H1 (cell line): ENCODE data around the gene DENND4A. TPM values are rescaled to one million over a fixed set of nuclear protein-coding genes. Genes with fewer than 3 reads are reported as not detected.

ENCODE experiments used
- CTCF ChIA-PET: fragments of 300-600 bp; sonication (Branson Sonifier 250); formaldehyde crosslinking; loops from one replicate; lab custom pipeline; 2021; ENCODE audit not compliant: partially characterized antibody; lab: Charles Lee
- POLR2A ChIA-PET: fragments of 300-600 bp; sonication (Branson Sonifier 250); formaldehyde crosslinking; loops from one replicate; lab custom pipeline; 2021; ENCODE audit warnings: inconsistent platforms; ENCODE audit not compliant: partially characterized antibody; lab: Charles Lee
- DNase-seq, 2 experiments: peaks; one replicate each; pipeline versions ENCODE4 v3.0.0 to v3.0.0-alpha.2; 2010 to 2022; ENCODE audit warnings: low spot score in 2 of 2, low read depth in 1 of 2, mixed read lengths in 1 of 2
- FAIRE-seq: peaks from 2 replicates; lab custom pipeline; 2011; peaks lifted over from hg19 to GRCh38; lab: Jason Lieb, UNC
- H2AFZ ChIP-seq: 2 replicates; pipeline ENCODE4 v1.8.1; 2012; ENCODE audit warnings: low read length, inconsistent platforms
- H2AK5ac ChIP-seq: 2 replicates; pipeline ENCODE4 v1.6.1; 2013; ENCODE audit warnings: low read depth, low read length
- H2BK120ac ChIP-seq: replicated peaks from 2 replicates; pipeline ENCODE3; 2013; ENCODE audit warnings: low read depth, low read length, inconsistent platforms
- H2BK12ac ChIP-seq: 2 replicates; pipeline ENCODE4 v1.6.1; 2013; ENCODE audit warnings: low read depth, low read length
- H2BK15ac ChIP-seq: 2 replicates; pipeline ENCODE4 v1.6.1; 2013; ENCODE audit warnings: low read length
- H2BK20ac ChIP-seq: 2 replicates; pipeline ENCODE4 v1.6.1; 2013; ENCODE audit warnings: low read length
- H2BK5ac ChIP-seq: 2 replicates; pipeline ENCODE4 v1.6.1; 2013; ENCODE audit warnings: low read depth, low read length
- H3K14ac ChIP-seq: 2 replicates; pipeline ENCODE4 v1.6.1; 2013; ENCODE audit warnings: inconsistent platforms; ENCODE audit not compliant: insufficient read length
- H3K18ac ChIP-seq: 2 replicates; pipeline ENCODE4 v1.6.1; 2013; ENCODE audit warnings: low read length; ENCODE audit errors: extremely low read depth
- H3K23ac ChIP-seq: 2 replicates; pipeline ENCODE4 v1.6.1; 2013; ENCODE audit warnings: inconsistent platforms; ENCODE audit not compliant: insufficient read length
- H3K23me2 ChIP-seq: 2 replicates; pipeline ENCODE4 v1.6.1; 2013; ENCODE audit warnings: low read depth, low read length
- H3K27ac ChIP-seq: 2 replicates; pipeline ENCODE4 v1.6.1; 2011; ENCODE audit warnings: low read depth, low read length, inconsistent platforms
- H3K27me3 ChIP-seq, 4 experiments: replicated peaks in 1 of 4; 1 replicate in 1 of 4; 2 replicates in 3 of 4; pipeline versions ENCODE4 v1.6.1 to v1.8.1; 2011 to 2013; ENCODE audit warnings: low read length in 3 of 4, mild to moderate bottlenecking in 3 of 4, inconsistent platforms in 2 of 4, mixed read lengths in 2 of 4, moderate library complexity in 1 of 4; ENCODE audit not compliant: control insufficient read depth in 3 of 4, insufficient read depth in 3 of 4; ENCODE audit errors: extremely low read depth in 1 of 4
- H3K36me3 ChIP-seq, 4 experiments: 2 replicates each; pipeline versions ENCODE4 v1.6.1 to v1.8.1; 2011 to 2013; ENCODE audit warnings: mild to moderate bottlenecking in 4 of 4, low read length in 3 of 4, moderate library complexity in 2 of 4, control low read depth in 1 of 4, inconsistent platforms in 1 of 4; ENCODE audit not compliant: insufficient read depth in 4 of 4, control insufficient read depth in 2 of 4
- H3K4ac ChIP-seq: replicated peaks from 2 replicates; pipeline ENCODE3; 2013; ENCODE audit warnings: low read length, low read depth, mixed read lengths, inconsistent platforms; ENCODE audit not compliant: insufficient read length
- H3K4me1 ChIP-seq, 4 experiments: replicated peaks in 1 of 4; 1 replicate in 1 of 4; 2 replicates in 3 of 4; pipeline versions ENCODE4 v1.6.1 to v1.8.1; 2011 to 2013; ENCODE audit warnings: low read length in 3 of 4, inconsistent platforms in 2 of 4, mixed read lengths in 1 of 4; ENCODE audit not compliant: insufficient read depth in 4 of 4, control insufficient read depth in 3 of 4
- H3K4me2 ChIP-seq, 2 experiments: 2 replicates each; pipeline versions ENCODE4 v1.6.1 to v1.8.1; 2011 to 2013; ENCODE audit warnings: low read depth in 2 of 2, low read length in 2 of 2, control low read depth in 1 of 2, inconsistent platforms in 1 of 2, mild to moderate bottlenecking in 1 of 2; ENCODE audit not compliant: insufficient read depth in 1 of 2
- H3K4me3 ChIP-seq, 4 experiments: fragments of 200-600, 300-600 bp in 1 of 4; sonication (generic), shearing (Covaris generic), sonication (Bioruptor Twin) in 1 of 4; 2 replicates each; pipeline versions ENCODE4 v1.5.1 to v1.8.1; 2011 to 2016; ENCODE audit warnings: low read length in 4 of 4, low read depth in 3 of 4, control low read depth in 2 of 4, inconsistent platforms in 2 of 4, mild to moderate bottlenecking in 2 of 4, mixed read lengths in 1 of 4, moderate library complexity in 1 of 4; ENCODE audit not compliant: insufficient read depth in 2 of 4; ENCODE audit errors: extremely low read depth in 1 of 4
- H3K56ac ChIP-seq: replicated peaks from 2 replicates; pipeline ENCODE3; 2013; ENCODE audit warnings: low read depth, mild to moderate bottlenecking, mixed read lengths, low read length, inconsistent platforms; ENCODE audit not compliant: insufficient read length
- H3K79me1 ChIP-seq: 2 replicates; pipeline ENCODE4 v1.6.1; 2013; ENCODE audit warnings: low read depth, low read length, control low read depth
- H3K79me2 ChIP-seq, 2 experiments: 2 replicates each; pipeline versions ENCODE4 v1.6.1 to v1.8.1; 2012 to 2013; ENCODE audit warnings: low read length in 2 of 2, mild to moderate bottlenecking in 2 of 2, inconsistent platforms in 1 of 2; ENCODE audit not compliant: insufficient read depth in 2 of 2, control insufficient read depth in 1 of 2
- H3K9ac ChIP-seq, 4 experiments: replicated peaks in 1 of 4; 1 replicate in 1 of 4; 2 replicates in 3 of 4; pipeline versions ENCODE4 v1.6.1 to v1.8.1; 2011 to 2013; ENCODE audit warnings: low read depth in 3 of 4, low read length in 3 of 4, control low read depth in 2 of 4, mild to moderate bottlenecking in 2 of 4, moderate library complexity in 2 of 4, inconsistent platforms in 1 of 4; ENCODE audit errors: extremely low read depth in 1 of 4
- H3K9me3 ChIP-seq, 2 experiments: 2 replicates each; pipeline versions ENCODE4 v1.6.1 to v1.8.1; 2012 to 2013; ENCODE audit warnings: mild to moderate bottlenecking in 2 of 2, moderate library complexity in 2 of 2, control low read depth in 1 of 2, inconsistent platforms in 1 of 2, low read depth in 1 of 2, low read length in 1 of 2, mixed read lengths in 1 of 2; ENCODE audit not compliant: insufficient read depth in 2 of 2
- H4K20me1 ChIP-seq, 2 experiments: replicated peaks in 1 of 2; 2 replicates each; pipeline versions ENCODE3 to v1.8.1; 2011 to 2013; ENCODE audit warnings: inconsistent platforms in 2 of 2, low read length in 2 of 2, mild to moderate bottlenecking in 1 of 2; ENCODE audit not compliant: insufficient read depth in 2 of 2, control insufficient read depth in 1 of 2
- H4K5ac ChIP-seq: 2 replicates; pipeline ENCODE4 v1.6.1; 2013; ENCODE audit warnings: low read length, low read depth, mixed read lengths, inconsistent platforms; ENCODE audit not compliant: insufficient read length
- H4K8ac ChIP-seq: 2 replicates; pipeline ENCODE4 v1.8.0; 2013; ENCODE audit warnings: mild to moderate bottlenecking, moderate library complexity, low read length, inconsistent platforms; ENCODE audit not compliant: insufficient read depth; ENCODE audit errors: extremely low read depth
- H4K91ac ChIP-seq: replicated peaks from 2 replicates; pipeline ENCODE3; 2013; ENCODE audit warnings: low read length, mixed read lengths, inconsistent platforms; ENCODE audit not compliant: insufficient read length
- ATF2 ChIP-seq: IDR thresholded peaks from 2 replicates; pipeline ENCODE4 v1.6.1; 2012; ENCODE audit warnings: low read length, inconsistent platforms
- CBX5 ChIP-seq: fragments of 300-800, 300-1000 bp; sonication (generic); IDR thresholded peaks from 2 replicates; pipeline ENCODE4 v1.7.1; 2016; ENCODE audit warnings: antibody characterized with exemption, low read length, low read depth
- EZH2 ChIP-seq: fragments of 200-600 bp; sonication (generic); IDR thresholded peaks from 2 replicates; pipeline ENCODE4 v1.7.1; 2012; ENCODE audit warnings: low read depth, mild to moderate bottlenecking, moderate library complexity, low read length, inconsistent platforms; ENCODE audit not compliant: severe bottlenecking
- HDAC6 ChIP-seq: IDR thresholded peaks from one replicate; pipeline ENCODE4 v1.7.1; 2012; ENCODE audit warnings: low read depth, mild to moderate bottlenecking, inconsistent platforms, low read length, moderate library complexity
- WGBS, 2 experiments: shearing (Covaris generic) in 1 of 2; methylation state at CpG; one replicate each; pipeline versions ENCODE4 v1.1.6 to v1.1.7; 2013 to 2015; ENCODE audit warnings: low lambda C conversion rate in 2 of 2, mixed read lengths in 2 of 2, inconsistent platforms in 1 of 2, low coverage in 1 of 2, missing lambda C conversion rate in 1 of 2; ENCODE audit not compliant: insufficient replicate concordance in 2 of 2, insufficient coverage in 1 of 2, insufficient read length in 1 of 2; ENCODE audit errors: extremely low coverage in 1 of 2, missing lambda C conversion rate in 1 of 2; 5-methylcytosine and 5-hydroxymethylcytosine counted together
- polyA plus RNA-seq, 7 experiments: library from polyadenylated mRNA; depleted of rRNA in 3 of 7; stranded (reverse) in 5 of 7; unstranded in 2 of 7; fragments of >200 nt in 5 of 7; fragments of 200-250 nt in 2 of 7; gene quantifications; 1 replicate in 5 of 7; 2 replicates in 1 of 7; 4 replicates in 1 of 7; pipeline versions ENCODE4 v1.2.1 to v1.2.3, GENCODE V29; 2011 to 2013; ENCODE audit warnings: missing spikeins in 2 of 7, mixed read lengths in 2 of 7
- total RNA-seq: library from RNA; stranded (reverse); fragmentation: NEBNext Ultra II Directional; extraction: Animal tissue kit (Norgen Biotek cat#: 25700); gene quantifications from 2 replicates; pipeline ENCODE4 v1.2.1, GENCODE V29; 2021

DENND4A gene
- total and polyA plus RNA-seq, 2 of the 8 experiments (the other 6 are each of a cell fraction or from before 2014, with no cell fraction given): 1.3 to 4.7 TPM

DNA sequence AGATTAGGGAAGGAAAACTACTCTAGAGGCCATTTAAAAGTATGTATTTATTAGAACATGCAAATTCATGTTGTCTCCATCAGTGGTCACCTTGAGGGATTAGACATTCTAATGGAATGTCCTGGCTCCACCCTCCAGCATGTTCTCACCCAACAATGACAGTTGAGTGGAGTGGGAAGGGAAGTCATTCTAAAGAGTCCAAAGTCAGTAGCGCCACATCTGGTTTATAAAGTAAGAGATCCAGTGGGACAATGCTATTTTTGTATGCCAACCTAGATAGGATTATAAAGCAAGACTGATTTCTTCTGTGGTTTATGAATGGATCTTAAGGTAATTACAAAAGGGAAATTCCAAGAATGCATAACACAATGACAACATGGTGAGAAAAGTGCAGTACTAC lies 137.1 kb downstream of the DENND4A start:
- 89% methylated on average over 1 of the region's 1 CpG; no CpG with 5 or more reads in 1 of the 2 experiments for WGBS, 2 experiments
- no peak overlapping the region for H2BK12ac ChIP-seq

More for the DNA sequence above, 137.1 kb downstream of the DENND4A start:
- Histone ChIP-seq H3K36me3 (no peaks in the 10 kb centered on the region), H2BK20ac (no peak overlapping the region), H3K23me2 (no peaks in the 10 kb centered on the region), H2BK15ac (no peak overlapping the region), H4K91ac (no peak overlapping the region), H3K79me1 (no peaks in the 10 kb centered on the region), H3K4me1 (no peaks in the 10 kb centered on the region; a peak in 1 of 7 replicates), H4K5ac (no peak overlapping the region), H3K18ac (no peak overlapping the region), H2BK120ac (no peak overlapping the region), H3K27ac (no peak overlapping the region), H3K9ac (no peak overlapping the region), H3K56ac (no peak overlapping the region), H3K4ac (no peak overlapping the region), H3K23ac (no peak overlapping the region), H4K20me1 (no peaks in the 10 kb centered on the region), H3K79me2 (no peaks in the 10 kb centered on the region), H2AK5ac (no peak overlapping the region), H3K14ac (no peak overlapping the region), H3K9me3 (no peaks in the 10 kb centered on the region), H2AFZ (no peak overlapping the region), H4K8ac (no peak overlapping the region), H2BK5ac (no peak overlapping the region), H3K27me3 (no peaks in the 10 kb centered on the region), H3K4me2 (no peak overlapping the region), H3K4me3 (no peak overlapping the region)
- FAIRE-seq (no peak), DNase-seq (no peak)
- POLR2A ChIA-PET: no interaction called here
- CTCF ChIA-PET: no interaction called here
- TF ChIP-seq CBX5: no peak
- no peak for TF ChIP-seq EZH2
- TF ChIP-seq HDAC6: no peak
- TF ChIP-seq ATF2: no peak
